Measurements from ENCODE around the gene PARD3B.

DNA sequence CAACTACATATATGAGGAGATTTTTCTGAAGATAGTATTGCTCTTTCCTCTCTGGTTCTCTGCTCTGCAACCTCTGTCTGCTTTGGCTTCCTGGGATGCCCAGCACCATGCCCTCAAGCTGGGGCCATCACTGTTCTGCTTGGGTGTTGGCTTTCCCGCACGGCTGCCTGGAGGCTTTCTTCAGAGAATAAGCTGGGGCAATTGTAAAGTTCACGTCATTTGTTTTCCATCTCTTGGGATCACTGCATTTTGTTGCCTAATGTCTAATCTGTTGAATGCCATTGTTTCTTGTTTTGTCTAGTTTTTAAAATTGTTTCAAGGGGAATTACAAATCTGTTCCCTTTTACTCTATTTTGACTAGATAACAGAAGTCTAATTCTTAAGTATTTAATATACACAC lies 699.7 kb downstream of the PARD3B start:
- TF ChIP-seq, protein P1, sequence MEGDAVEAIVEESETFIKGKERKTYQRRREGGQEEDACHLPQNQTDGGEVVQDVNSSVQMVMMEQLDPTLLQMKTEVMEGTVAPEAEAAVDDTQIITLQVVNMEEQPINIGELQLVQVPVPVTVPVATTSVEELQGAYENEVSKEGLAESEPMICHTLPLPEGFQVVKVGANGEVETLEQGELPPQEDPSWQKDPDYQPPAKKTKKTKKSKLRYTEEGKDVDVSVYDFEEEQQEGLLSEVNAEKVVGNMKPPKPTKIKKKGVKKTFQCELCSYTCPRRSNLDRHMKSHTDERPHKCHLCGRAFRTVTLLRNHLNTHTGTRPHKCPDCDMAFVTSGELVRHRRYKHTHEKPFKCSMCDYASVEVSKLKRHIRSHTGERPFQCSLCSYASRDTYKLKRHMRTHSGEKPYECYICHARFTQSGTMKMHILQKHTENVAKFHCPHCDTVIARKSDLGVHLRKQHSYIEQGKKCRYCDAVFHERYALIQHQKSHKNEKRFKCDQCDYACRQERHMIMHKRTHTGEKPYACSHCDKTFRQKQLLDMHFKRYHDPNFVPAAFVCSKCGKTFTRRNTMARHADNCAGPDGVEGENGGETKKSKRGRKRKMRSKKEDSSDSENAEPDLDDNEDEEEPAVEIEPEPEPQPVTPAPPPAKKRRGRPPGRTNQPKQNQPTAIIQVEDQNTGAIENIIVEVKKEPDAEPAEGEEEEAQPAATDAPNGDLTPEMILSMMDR (IDR thresholded peaks at IDR 0.05; ENCODE audit: low read depth, low read length) = no peak
- no peak for TF ChIP-seq POLR2A (IDR thresholded peaks at IDR 0.05; ENCODE audit: extremely low read depth, insufficient read length)
- TF ChIP-seq, protein P2, sequence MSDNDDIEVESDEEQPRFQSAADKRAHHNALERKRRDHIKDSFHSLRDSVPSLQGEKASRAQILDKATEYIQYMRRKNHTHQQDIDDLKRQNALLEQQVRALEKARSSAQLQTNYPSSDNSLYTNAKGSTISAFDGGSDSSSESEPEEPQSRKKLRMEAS (IDR thresholded peaks at IDR 0.05; ENCODE audit: low read depth, low read length) = no peak
- TF ChIP-seq MYC (IDR thresholded peaks at IDR 0.05; ENCODE audit: low read depth, low read length) = no peak
